HepG2 (cell line): ENCODE measurements around the gene FETUB. TPM values are rescaled to one million over a fixed set of nuclear protein-coding genes. Genes with fewer than 3 reads are reported as not detected.

Experiments
- FOXA3 ChIP-seq: IDR thresholded peaks from 2 replicates; pipeline ENCODE4 v1.6.1; 2016; ENCODE audit warnings: missing genetic modification reagents, missing compliant biosample characterization
- HNRNPK ChIP-seq: fragments of 200-400 bp; formaldehyde crosslinking; IDR thresholded peaks from 2 replicates; pipeline ENCODE4 v1.6.1; 2018; ENCODE audit warnings: low read length, low read depth, moderate library complexity, mild to moderate bottlenecking; ENCODE audit not compliant: poor library complexity, severe bottlenecking
- JUN ChIP-seq: sonication (generic); formaldehyde crosslinking; IDR thresholded peaks from 2 replicates; pipeline ENCODE4 v1.4.0; 2020; ENCODE audit warnings: mild to moderate bottlenecking, missing genetic modification reagents
- KLF16 ChIP-seq, 2 experiments: sonication (generic) in 1 of 2; formaldehyde crosslinking in 1 of 2; IDR thresholded peaks; 2 replicates each; pipeline versions ENCODE4 v1.6.1 to v1.8.0; 2016 to 2023; ENCODE audit warnings: missing genetic modification reagents in 2 of 2, missing compliant biosample characterization in 1 of 2
- NFIC ChIP-seq: IDR thresholded peaks from 2 replicates; pipeline ENCODE4 v1.6.1; 2012; ENCODE audit warnings: mild to moderate bottlenecking, low read length, inconsistent platforms
- PHF5A ChIP-seq: IDR thresholded peaks from one replicate; pipeline ENCODE4 v1.6.1; 2018; ENCODE audit warnings: low read depth, missing genetic modification reagents; ENCODE audit not compliant: unreplicated experiment
- REPIN1 ChIP-seq: sonication (generic); formaldehyde crosslinking; IDR thresholded peaks from 2 replicates; pipeline ENCODE4 v1.8.0; 2022; ENCODE audit warnings: missing genetic modification reagents, low read depth, mild to moderate bottlenecking, borderline replicate concordance
- SRF ChIP-seq: IDR thresholded peaks from 2 replicates; pipeline ENCODE4 v1.6.1; 2011; ENCODE audit warnings: mild to moderate bottlenecking, low read depth, low read length, moderate library complexity
- STAG1 ChIP-seq: sonication (generic); formaldehyde crosslinking; IDR thresholded peaks from 2 replicates; pipeline ENCODE4 v1.4.0; 2020; ENCODE audit warnings: missing genetic modification reagents
- ZBTB8A ChIP-seq: sonication (generic); formaldehyde crosslinking; IDR thresholded peaks from 2 replicates; pipeline ENCODE4 v1.4.0; 2020; ENCODE audit warnings: mild to moderate bottlenecking, low read depth, missing genetic modification reagents, borderline replicate concordance
- ZNF225 ChIP-seq: sonication (generic); formaldehyde crosslinking; IDR thresholded peaks from 2 replicates; pipeline ENCODE4 v1.4.0; 2020; ENCODE audit warnings: mild to moderate bottlenecking, missing genetic modification reagents
- ZNF343 ChIP-seq: sonication (generic); formaldehyde crosslinking; IDR thresholded peaks from 2 replicates; pipeline ENCODE4 v1.4.0; 2020; ENCODE audit warnings: mild to moderate bottlenecking, missing genetic modification reagents
- ZNF549 ChIP-seq: sonication (generic); formaldehyde crosslinking; IDR thresholded peaks from 2 replicates; pipeline ENCODE4 v1.5.0; 2020; ENCODE audit warnings: missing genetic modification reagents
- ZNF616 ChIP-seq: sonication (generic); formaldehyde crosslinking; IDR thresholded peaks from 2 replicates; pipeline ENCODE4 v1.5.0; 2020; ENCODE audit warnings: low read depth, mild to moderate bottlenecking, missing genetic modification reagents
- ZNF768 ChIP-seq: sonication (generic); formaldehyde crosslinking; IDR thresholded peaks from 2 replicates; pipeline ENCODE4 v1.4.0; 2020; ENCODE audit warnings: missing genetic modification reagents
- polyA plus RNA-seq, 8 experiments: library from polyadenylated mRNA; depleted of rRNA in 3 of 8; stranded (reverse) in 7 of 8; unstranded in 1 of 8; fragments of >200 nt; fragmentation: Illumina TruSeq in 4 of 8; extraction: Trizol in 4 of 8; gene quantifications; 2 replicates each; pipeline versions ENCODE4 v1.2.1 to v1.2.3, GENCODE V29; 2011 to 2016; ENCODE audit warnings: low read depth in 4 of 8, missing spikeins in 1 of 8, mixed read lengths in 1 of 8; ENCODE audit not compliant: insufficient read depth in 1 of 8
- total RNA-seq, 5 experiments: library from RNA; depleted of rRNA; stranded (reverse); fragments of >200 nt; fragmentation: Illumina TruSeq; extraction: Trizol; gene quantifications; 2 replicates each; pipeline ENCODE4 v1.2.3, GENCODE V29; 2016; ENCODE audit warnings: low read depth in 1 of 5
- TF ChIP-seq, protein P1 (sequence below): IDR thresholded peaks from 2 replicates; pipeline ENCODE4 v1.6.1; 2018; ENCODE audit warnings: missing genetic modification reagents
- TF ChIP-seq, protein P2 (sequence below): sonication (generic); formaldehyde crosslinking; conservative IDR thresholded peaks from 2 replicates; pipeline ENCODE4 v1.8.0; 2022; ENCODE audit warnings: low read depth, missing genetic modification reagents
- TF ChIP-seq, protein P3 (sequence below): sonication (generic); formaldehyde crosslinking; IDR thresholded peaks from 2 replicates; pipeline ENCODE4 v1.8.0; 2022; ENCODE audit warnings: missing genetic modification reagents, low read depth, mild to moderate bottlenecking, borderline replicate concordance
- TF ChIP-seq, protein P4 (sequence below): sonication (generic); formaldehyde crosslinking; conservative IDR thresholded peaks from 2 replicates; pipeline ENCODE4 v1.4.0; 2020; ENCODE audit warnings: missing genetic modification reagents
- TF ChIP-seq, protein P5 (sequence below): sonication (generic); formaldehyde crosslinking; IDR thresholded peaks from 2 replicates; pipeline ENCODE4 v1.4.0; 2020; ENCODE audit warnings: missing genetic modification reagents

FETUB gene
- total and polyA plus RNA-seq, 2 of the 13 experiments (the other 11 are each of a cell fraction or from before 2014, with no cell fraction given), result 2.1 to 4.4 TPM

GRCh38 chr3:186599142-186599784, 40.9 kb upstream of the FETUB start (continued):
- TF ChIP-seq, protein P1, sequence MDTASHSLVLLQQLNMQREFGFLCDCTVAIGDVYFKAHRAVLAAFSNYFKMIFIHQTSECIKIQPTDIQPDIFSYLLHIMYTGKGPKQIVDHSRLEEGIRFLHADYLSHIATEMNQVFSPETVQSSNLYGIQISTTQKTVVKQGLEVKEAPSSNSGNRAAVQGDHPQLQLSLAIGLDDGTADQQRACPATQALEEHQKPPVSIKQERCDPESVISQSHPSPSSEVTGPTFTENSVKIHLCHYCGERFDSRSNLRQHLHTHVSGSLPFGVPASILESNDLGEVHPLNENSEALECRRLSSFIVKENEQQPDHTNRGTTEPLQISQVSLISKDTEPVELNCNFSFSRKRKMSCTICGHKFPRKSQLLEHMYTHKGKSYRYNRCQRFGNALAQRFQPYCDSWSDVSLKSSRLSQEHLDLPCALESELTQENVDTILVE (CRISPR knock-in tag), result peak; percentile 78
- TF ChIP-seq SRF (no peak), FOXA3 (CRISPR knock-in tag) (peak; percentile 83), REPIN1 (CRISPR knock-in tag) (peak; percentile 28; the same call in 1 of the 2 replicates), ZNF616 (CRISPR knock-in tag) (no peak), ZNF225 (no peak), NFIC (peak; percentile 78; the same call in 1 of the 2 replicates), ZBTB8A (no peak), ZNF768 (peak; percentile 67), JUN (CRISPR knock-in tag) (peak; percentile 56; the same call in 1 of the 2 replicates), HNRNPK (no peak), PHF5A (CRISPR knock-in tag) (peak; percentile 73), ZNF549 (CRISPR knock-in tag) (no peak), ZNF343 (no peak), KLF16 (CRISPR knock-in tag; IDR thresholded peaks at IDR 0.05) (peak in 1 of 2 experiments; percentile 66; a peak in 2 of 4 replicates), STAG1 (CRISPR knock-in tag) (no peak; the same call in 1 of the 2 replicates)
- TF ChIP-seq, protein P2, sequence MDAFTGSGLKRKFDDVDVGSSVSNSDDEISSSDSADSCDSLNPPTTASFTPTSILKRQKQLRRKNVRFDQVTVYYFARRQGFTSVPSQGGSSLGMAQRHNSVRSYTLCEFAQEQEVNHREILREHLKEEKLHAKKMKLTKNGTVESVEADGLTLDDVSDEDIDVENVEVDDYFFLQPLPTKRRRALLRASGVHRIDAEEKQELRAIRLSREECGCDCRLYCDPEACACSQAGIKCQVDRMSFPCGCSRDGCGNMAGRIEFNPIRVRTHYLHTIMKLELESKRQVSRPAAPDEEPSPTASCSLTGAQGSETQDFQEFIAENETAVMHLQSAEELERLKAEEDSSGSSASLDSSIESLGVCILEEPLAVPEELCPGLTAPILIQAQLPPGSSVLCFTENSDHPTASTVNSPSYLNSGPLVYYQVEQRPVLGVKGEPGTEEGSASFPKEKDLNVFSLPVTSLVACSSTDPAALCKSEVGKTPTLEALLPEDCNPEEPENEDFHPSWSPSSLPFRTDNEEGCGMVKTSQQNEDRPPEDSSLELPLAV, result no peak
- TF ChIP-seq, protein P3, sequence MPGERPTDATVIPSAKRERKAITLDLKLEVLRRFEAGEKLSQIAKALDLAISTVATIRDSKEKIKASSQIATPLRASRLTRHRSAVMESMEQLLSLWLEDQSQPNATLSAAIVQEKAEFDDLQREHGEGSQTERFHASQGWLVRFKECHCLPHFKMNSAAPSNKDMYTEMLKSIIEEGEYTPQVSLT (CRISPR knock-in tag), result no peak
- TF ChIP-seq, protein P4, sequence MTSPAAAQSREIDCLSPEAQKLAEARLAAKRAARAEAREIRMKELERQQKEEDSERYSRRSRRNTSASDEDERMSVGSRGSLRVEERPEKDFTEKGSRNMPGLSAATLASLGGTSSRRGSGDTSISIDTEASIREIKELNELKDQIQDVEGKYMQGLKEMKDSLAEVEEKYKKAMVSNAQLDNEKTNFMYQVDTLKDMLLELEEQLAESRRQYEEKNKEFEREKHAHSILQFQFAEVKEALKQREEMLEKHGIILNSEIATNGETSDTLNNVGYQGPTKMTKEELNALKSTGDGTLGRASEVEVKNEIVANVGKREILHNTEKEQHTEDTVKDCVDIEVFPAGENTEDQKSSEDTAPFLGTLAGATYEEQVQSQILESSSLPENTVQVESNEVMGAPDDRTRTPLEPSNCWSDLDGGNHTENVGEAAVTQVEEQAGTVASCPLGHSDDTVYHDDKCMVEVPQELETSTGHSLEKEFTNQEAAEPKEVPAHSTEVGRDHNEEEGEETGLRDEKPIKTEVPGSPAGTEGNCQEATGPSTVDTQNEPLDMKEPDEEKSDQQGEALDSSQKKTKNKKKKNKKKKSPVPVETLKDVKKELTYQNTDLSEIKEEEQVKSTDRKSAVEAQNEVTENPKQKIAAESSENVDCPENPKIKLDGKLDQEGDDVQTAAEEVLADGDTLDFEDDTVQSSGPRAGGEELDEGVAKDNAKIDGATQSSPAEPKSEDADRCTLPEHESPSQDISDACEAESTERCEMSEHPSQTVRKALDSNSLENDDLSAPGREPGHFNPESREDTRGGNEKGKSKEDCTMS, result no peak
- TF ChIP-seq, protein P5, sequence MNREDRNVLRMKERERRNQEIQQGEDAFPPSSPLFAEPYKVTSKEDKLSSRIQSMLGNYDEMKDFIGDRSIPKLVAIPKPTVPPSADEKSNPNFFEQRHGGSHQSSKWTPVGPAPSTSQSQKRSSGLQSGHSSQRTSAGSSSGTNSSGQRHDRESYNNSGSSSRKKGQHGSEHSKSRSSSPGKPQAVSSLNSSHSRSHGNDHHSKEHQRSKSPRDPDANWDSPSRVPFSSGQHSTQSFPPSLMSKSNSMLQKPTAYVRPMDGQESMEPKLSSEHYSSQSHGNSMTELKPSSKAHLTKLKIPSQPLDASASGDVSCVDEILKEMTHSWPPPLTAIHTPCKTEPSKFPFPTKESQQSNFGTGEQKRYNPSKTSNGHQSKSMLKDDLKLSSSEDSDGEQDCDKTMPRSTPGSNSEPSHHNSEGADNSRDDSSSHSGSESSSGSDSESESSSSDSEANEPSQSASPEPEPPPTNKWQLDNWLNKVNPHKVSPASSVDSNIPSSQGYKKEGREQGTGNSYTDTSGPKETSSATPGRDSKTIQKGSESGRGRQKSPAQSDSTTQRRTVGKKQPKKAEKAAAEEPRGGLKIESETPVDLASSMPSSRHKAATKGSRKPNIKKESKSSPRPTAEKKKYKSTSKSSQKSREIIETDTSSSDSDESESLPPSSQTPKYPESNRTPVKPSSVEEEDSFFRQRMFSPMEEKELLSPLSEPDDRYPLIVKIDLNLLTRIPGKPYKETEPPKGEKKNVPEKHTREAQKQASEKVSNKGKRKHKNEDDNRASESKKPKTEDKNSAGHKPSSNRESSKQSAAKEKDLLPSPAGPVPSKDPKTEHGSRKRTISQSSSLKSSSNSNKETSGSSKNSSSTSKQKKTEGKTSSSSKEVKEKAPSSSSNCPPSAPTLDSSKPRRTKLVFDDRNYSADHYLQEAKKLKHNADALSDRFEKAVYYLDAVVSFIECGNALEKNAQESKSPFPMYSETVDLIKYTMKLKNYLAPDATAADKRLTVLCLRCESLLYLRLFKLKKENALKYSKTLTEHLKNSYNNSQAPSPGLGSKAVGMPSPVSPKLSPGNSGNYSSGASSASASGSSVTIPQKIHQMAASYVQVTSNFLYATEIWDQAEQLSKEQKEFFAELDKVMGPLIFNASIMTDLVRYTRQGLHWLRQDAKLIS (CRISPR knock-in tag), result peak; percentile 67; the same call in 1 of the 2 replicates
